ENCODE results near the gene ZDHHC22.

- TF ChIP-seq SPI1 (IDR thresholded peaks at IDR 0.05; ENCODE audit: borderline replicate concordance, low read depth) (no peak), CTCF (IDR thresholded peaks at IDR 0.05; ENCODE audit: insufficient read depth, low read length) (no peak), REST (IDR thresholded peaks at IDR 0.05; ENCODE audit: insufficient replicate concordance, low read depth) (no peak), POLR2AphosphoS5 (IDR thresholded peaks at IDR 0.05; ENCODE audit: low read depth) (no peak)
Observed at GRCh38 chr14:77130386-77130785, 11.2 kb downstream of the ZDHHC22 start.
